Calu3 (cell line): ENCODE results near the gene IGFBP5. TPM values are rescaled to one million over a fixed set of nuclear protein-coding genes. Genes with fewer than 3 reads are reported as not detected.

Source experiments
- BruUV-seq: library from RNA; stranded (reverse); fragments of 400-500 nt; replicated peaks from 2 replicates; lab custom pipeline; 2021; lab: Mats Ljungman, UMichigan
- CTCF ChIA-PET: fragments of 300-600 bp; sonication (Branson Sonifier 250); formaldehyde crosslinking; loops from one replicate; lab custom pipeline; 2022; ENCODE audit warnings: antibody characterized with exemption; lab: Charles Lee
- DNase-seq: peaks from one replicate; pipeline ENCODE4 v3.0.0; 2022
- H3K27ac Mint-ChIP-seq: one replicate; pipeline ENCODE4 v1.8.0; 2022; ENCODE audit warnings: mixed read lengths; ENCODE audit not compliant: unreplicated experiment
- H3K27me3 Mint-ChIP-seq: one replicate; pipeline ENCODE4 v1.8.0; 2022; ENCODE audit warnings: mixed read lengths; ENCODE audit not compliant: unreplicated experiment
- H3K36me3 Mint-ChIP-seq: one replicate; pipeline ENCODE4 v1.8.0; 2022; ENCODE audit warnings: mild to moderate bottlenecking, moderate library complexity, mixed read lengths; ENCODE audit not compliant: insufficient read depth, unreplicated experiment
- H3K4me1 Mint-ChIP-seq: one replicate; pipeline ENCODE4 v1.8.0; 2022; ENCODE audit warnings: mild to moderate bottlenecking, low read depth, mixed read lengths; ENCODE audit not compliant: unreplicated experiment
- H3K4me3 Mint-ChIP-seq: one replicate; pipeline ENCODE4 v1.8.0; 2022; ENCODE audit warnings: mild to moderate bottlenecking, low read depth, moderate library complexity, mixed read lengths; ENCODE audit not compliant: unreplicated experiment
- H3K9me3 Mint-ChIP-seq: one replicate; pipeline ENCODE4 v1.8.0; 2022; ENCODE audit warnings: low read depth, mixed read lengths; ENCODE audit not compliant: unreplicated experiment
- intact Hi-C: fragments of 100-400 bp; cut with micrococcal nuclease; formaldehyde crosslinking; loops from one replicate; pipeline ENCODE4 v1.10.0; 2022; ENCODE audit not compliant: unreplicated experiment
- total RNA-seq: library from RNA; stranded (reverse); gene quantifications from 2 replicates; pipeline ENCODE4 v1.2.3, GENCODE V29; 2022
- TF ChIP-seq, protein P1 (sequence below): fragments of 200-600 bp; IDR thresholded peaks from one replicate; pipeline ENCODE4 v1.8.0; 2022; ENCODE audit warnings: antibody characterized with exemption; ENCODE audit not compliant: unreplicated experiment

IGFBP5 gene
- total RNA-seq, 1 experiment from 2014 or later, result 14.8 TPM

DNA sequence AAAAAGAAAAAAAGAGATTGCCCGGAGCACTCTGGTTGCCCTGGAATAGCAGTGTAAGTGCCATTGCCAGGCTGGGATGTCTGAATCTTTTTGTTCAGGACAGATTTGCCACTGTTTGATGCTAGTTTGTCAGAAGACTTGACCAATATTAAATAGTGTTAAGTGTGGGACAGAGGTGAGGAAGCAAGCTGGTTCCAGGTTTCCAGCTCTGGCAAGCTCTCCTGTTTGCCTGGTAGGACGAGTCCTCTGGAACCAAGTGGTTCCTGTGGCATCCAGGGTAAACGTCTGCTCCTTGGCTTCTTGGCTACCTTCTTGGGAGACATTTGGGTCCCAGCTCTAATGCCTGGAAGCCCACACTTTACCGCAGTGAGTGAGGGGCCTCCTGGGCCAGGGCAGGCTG is 20.8 kb upstream of the IGFBP5 start:
- Mint-ChIP-seq H3K9me3 (no peaks in the 10 kb centered on the region), H3K27ac (no peak overlapping the region), H3K4me1 (no peaks in the 10 kb centered on the region), H3K27me3 (peaks cover 18% of the 10 kb centered on the region), H3K36me3 (no peaks in the 10 kb centered on the region), H3K4me3 (no peak overlapping the region)
- no TSS peak for BruUV-seq
- DNase-seq, result no peak
- intact Hi-C loops, result no loop called here
- TF ChIP-seq, protein P1, sequence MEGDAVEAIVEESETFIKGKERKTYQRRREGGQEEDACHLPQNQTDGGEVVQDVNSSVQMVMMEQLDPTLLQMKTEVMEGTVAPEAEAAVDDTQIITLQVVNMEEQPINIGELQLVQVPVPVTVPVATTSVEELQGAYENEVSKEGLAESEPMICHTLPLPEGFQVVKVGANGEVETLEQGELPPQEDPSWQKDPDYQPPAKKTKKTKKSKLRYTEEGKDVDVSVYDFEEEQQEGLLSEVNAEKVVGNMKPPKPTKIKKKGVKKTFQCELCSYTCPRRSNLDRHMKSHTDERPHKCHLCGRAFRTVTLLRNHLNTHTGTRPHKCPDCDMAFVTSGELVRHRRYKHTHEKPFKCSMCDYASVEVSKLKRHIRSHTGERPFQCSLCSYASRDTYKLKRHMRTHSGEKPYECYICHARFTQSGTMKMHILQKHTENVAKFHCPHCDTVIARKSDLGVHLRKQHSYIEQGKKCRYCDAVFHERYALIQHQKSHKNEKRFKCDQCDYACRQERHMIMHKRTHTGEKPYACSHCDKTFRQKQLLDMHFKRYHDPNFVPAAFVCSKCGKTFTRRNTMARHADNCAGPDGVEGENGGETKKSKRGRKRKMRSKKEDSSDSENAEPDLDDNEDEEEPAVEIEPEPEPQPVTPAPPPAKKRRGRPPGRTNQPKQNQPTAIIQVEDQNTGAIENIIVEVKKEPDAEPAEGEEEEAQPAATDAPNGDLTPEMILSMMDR, result no peak
- CTCF ChIA-PET, result no interaction called here

DNA sequence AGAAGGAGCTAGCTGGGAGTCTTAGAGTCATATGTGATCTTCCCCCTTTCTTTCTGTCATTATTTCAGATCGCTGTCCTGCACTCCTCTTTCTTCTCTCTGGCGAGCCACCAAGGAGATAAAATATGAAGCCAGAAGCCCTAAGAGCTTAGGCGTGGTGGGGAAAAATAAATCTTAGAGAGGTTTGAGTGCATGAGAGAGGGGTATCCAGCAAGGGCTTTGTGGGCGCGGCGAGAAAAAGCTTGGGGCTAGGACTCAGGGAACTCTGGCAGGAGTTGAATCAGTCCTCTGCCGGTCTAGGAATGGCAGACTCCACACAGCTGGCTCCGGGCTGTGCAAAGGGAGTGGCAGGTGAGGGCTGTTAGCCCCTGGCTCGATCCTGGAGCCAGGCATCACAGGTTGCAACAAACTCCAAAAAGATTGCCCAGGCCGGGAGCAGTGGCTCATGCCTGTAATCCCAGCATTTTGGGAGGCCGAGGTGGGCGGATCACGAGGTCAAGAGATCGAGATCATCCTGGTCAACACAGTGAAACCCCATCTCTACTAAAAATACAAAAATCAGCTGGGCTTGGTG is 20.1 kb upstream of the IGFBP5 start:
- no TSS peak for BruUV-seq
- no peaks in the 10 kb centered on the region for H3K4me1 Mint-ChIP-seq
- no peaks in the 10 kb centered on the region for H3K36me3 Mint-ChIP-seq
- peaks cover 12% of the 10 kb centered on the region for H3K27me3 Mint-ChIP-seq
- no peaks in the 10 kb centered on the region for H3K9me3 Mint-ChIP-seq
- DNase-seq, result no peak
- no peak overlapping the region for H3K27ac Mint-ChIP-seq
- TF ChIP-seq, protein P1, result no peak
- CTCF ChIA-PET, result no interaction called here
- intact Hi-C loops, result no loop called here
- no peak overlapping the region for H3K4me3 Mint-ChIP-seq

DNA sequence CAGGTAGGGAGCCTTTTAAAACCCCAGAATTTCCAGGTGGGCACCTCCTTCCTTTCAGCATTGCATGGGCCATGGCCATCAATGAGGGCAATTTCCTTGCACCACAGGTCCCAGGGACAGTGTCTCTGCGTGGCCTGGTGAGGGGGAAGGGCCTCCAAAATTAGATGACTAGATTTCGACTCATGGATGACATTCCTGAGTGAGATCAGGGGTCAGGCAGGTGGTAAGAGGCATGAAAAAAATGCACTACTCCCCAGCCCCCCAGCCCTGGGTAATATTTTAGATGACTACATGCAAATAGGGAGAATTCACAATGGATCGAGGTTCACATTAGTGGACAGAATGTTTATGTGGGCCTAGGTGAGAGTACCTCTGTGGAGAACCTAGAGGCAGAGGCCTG is 19.0 kb upstream of the IGFBP5 start:
- no TSS peak for BruUV-seq
- H3K9me3 Mint-ChIP-seq, result no peaks in the 10 kb centered on the region
- TF ChIP-seq, protein P1, result no peak
- CTCF ChIA-PET, result no interaction called here
- no peak overlapping the region for H3K4me3 Mint-ChIP-seq
- peaks cover 1% of the 10 kb centered on the region for H3K27me3 Mint-ChIP-seq
- no peak overlapping the region for H3K27ac Mint-ChIP-seq
- intact Hi-C loops, result no loop called here
- no peaks in the 10 kb centered on the region for H3K4me1 Mint-ChIP-seq
- no peaks in the 10 kb centered on the region for H3K36me3 Mint-ChIP-seq
- peak; percentile 22 for DNase-seq

DNA sequence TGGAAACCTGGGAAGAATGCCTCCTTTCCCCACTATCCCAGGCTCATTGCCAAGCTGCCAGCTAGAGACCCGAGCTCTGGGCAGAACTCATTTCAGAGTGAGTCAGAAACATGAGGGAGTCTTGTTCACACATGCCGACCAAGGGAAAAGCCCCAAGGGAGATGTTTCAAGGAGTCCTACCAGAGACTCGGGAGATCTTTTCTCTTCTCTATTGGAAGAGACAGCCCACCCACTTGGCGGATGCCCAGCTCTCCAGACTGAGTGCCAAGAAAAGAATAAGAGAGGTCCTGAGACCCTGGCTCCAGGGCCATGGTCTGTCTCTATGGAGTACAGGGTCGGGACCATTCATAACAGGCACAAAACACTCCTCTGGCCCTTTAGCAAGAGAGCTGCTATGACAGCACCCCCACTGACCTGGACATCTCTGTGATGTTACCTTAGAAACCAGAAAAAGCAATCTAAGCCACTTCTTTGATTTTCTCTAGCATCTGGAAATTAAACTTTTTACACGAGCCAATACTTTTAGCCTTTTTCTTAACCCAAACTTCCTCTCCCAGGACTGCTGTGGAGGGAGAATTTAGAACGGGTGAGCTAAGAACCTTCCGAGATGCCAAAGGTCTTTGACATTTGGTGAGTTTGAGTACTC is 18.5 kb upstream of the IGFBP5 start:
- DNase-seq, result no peak
- intact Hi-C loops, result no loop called here
- no peaks in the 10 kb centered on the region for H3K36me3 Mint-ChIP-seq
- no peak overlapping the region for H3K4me3 Mint-ChIP-seq
- no peaks in the 10 kb centered on the region for H3K4me1 Mint-ChIP-seq
- CTCF ChIA-PET, result no interaction called here
- H3K9me3 Mint-ChIP-seq, result no peaks in the 10 kb centered on the region
- TF ChIP-seq, protein P1, result no peak
- no peaks in the 10 kb centered on the region for H3K27me3 Mint-ChIP-seq
- no TSS peak for BruUV-seq
- H3K27ac Mint-ChIP-seq, result no peak overlapping the region
